Right cardiac atrium (tissue), 5 donors: ENCODE measurements around the gene ZNF215. TPM values are rescaled to one million over a fixed set of nuclear protein-coding genes. Genes with fewer than 3 reads are reported as not detected.
"Not testable (repeated sequence)": the region's sequence is repeated elsewhere in the genome, so short reads cannot be mapped to it uniquely, and the experiment has no call there.

ENCODE experiments used
- ATAC-seq, 2 donors: fragments of 200-7000 bp; cut with Tn5 transposase; one replicate each; pipeline versions ENCODE4 v1.8.0 to v1.9.1; 2020; ENCODE audit warnings: moderate library complexity in 2 of 2, mild to moderate bottlenecking in 1 of 2
- DNase-seq, 3 donors: peaks; one replicate each; pipeline ENCODE4 v3.0.0-alpha.2; 2020
- H3K27ac ChIP-seq: one replicate; pipeline ENCODE4 v1.5.1; 2013; ENCODE audit warnings: mild to moderate bottlenecking, low read length, control low read depth, moderate library complexity
- H3K27me3 ChIP-seq: one replicate; pipeline ENCODE4 v1.6.1; 2013; ENCODE audit not compliant: control insufficient read depth, insufficient read depth
- H3K4me1 ChIP-seq: one replicate; pipeline ENCODE4 v1.6.1; 2013; ENCODE audit warnings: low read length; ENCODE audit not compliant: control insufficient read depth, insufficient read depth
- H3K4me3 ChIP-seq: one replicate; pipeline ENCODE4 v1.5.1; 2013; ENCODE audit warnings: low read length, control low read depth
- H3K9me3 ChIP-seq: one replicate; pipeline ENCODE4 v1.6.1; 2013; ENCODE audit warnings: low read length; ENCODE audit not compliant: control insufficient read depth
- WGBS: extraction: QIAGEN DNeasy Blood & Tissue Kit; methylation state at CpG from one replicate; pipeline ENCODE4 v1.1.7; 2013; 5-methylcytosine and 5-hydroxymethylcytosine counted together
- intact Hi-C, 4 donors: fragments of 100-400 bp; cut with DNase I; formaldehyde crosslinking; loops; one replicate each; pipeline versions ENCODE4 v1.11.0 to v1.14.0; 2022 to 2023
- polyA plus RNA-seq: library from polyadenylated mRNA; stranded (reverse); fragments of 200-250 nt; gene quantifications from one replicate; pipeline ENCODE4 v1.2.3, GENCODE V29; 2013
- total RNA-seq, 4 donors: library from RNA; stranded (reverse); fragmentation: NEBNext Ultra II Directional; extraction: Animal tissue kit (Norgen Biotek cat#: 25700); gene quantifications; one replicate each; pipeline ENCODE4 v1.2.1, GENCODE V29; 2021
- donor health status: healthy with polysubstance abuse.
- donor health status: DM: no; HTN: yes; CAD: no.
- donor health status: DM: no; HTN: no; CAD: no.
- donor health status: DM: no; HTN: yes; CAD: no; lungs with severe emphysema.
- donor health status: DM: yes; HTN: yes; CAD: no.

Gene ZNF215
- total and polyA plus RNA-seq, 5 donors: 0.14 to 1.0 (median 0.64) TPM

GRCh38 chr11:6941970-6942369 lies 15.7 kb downstream of the ZNF215 start:
- Histone ChIP-seq H3K4me1 (no peaks in the 10 kb centered on the region), H3K9me3 (no peaks in the 10 kb centered on the region), H3K4me3 (no peak overlapping the region), H3K27me3 (no peaks in the 10 kb centered on the region), H3K27ac (no peak overlapping the region)
- DNase-seq (no peak), ATAC-seq (no peak)
- intact Hi-C loops: no loop called here

GRCh38 chr11:6943131-6943530 lies 16.9 kb downstream of the ZNF215 start:
- H3K27ac ChIP-seq: no peak overlapping the region
- no peaks in the 10 kb centered on the region for H3K9me3 ChIP-seq
- WGBS: 88% methylated on average over 3 of the region's 3 CpGs
- intact Hi-C loops: no loop called here
- DNase-seq: no peak
- H3K27me3 ChIP-seq: no peaks in the 10 kb centered on the region
- no peak overlapping the region for H3K4me3 ChIP-seq
- ATAC-seq: no peak
- no peaks in the 10 kb centered on the region for H3K4me1 ChIP-seq

- H3K27me3 ChIP-seq, intact Hi-C loops, H3K9me3 ChIP-seq, ATAC-seq, DNase-seq, H3K4me1 ChIP-seq, H3K27ac ChIP-seq, H3K4me3 ChIP-seq: not testable (repeated sequence)
- WGBS: 91% methylated on average over 10 of the region's 10 CpGs
Measured at GRCh38 chr11:6954248-6954647, 28.0 kb downstream of the ZNF215 start.

- H3K9me3 ChIP-seq: no peaks in the 10 kb centered on the region
- no peaks in the 10 kb centered on the region for H3K27me3 ChIP-seq
- no peak for ATAC-seq
- H3K4me1 ChIP-seq: no peaks in the 10 kb centered on the region
- no peak overlapping the region for H3K4me3 ChIP-seq
- intact Hi-C loops: no loop called here
- no peak for DNase-seq
- no peak overlapping the region for H3K27ac ChIP-seq
Measured at GRCh38 chr11:6962141-6962540, 35.9 kb downstream of the ZNF215 start.

GRCh38 chr11:6962673-6963072 lies 36.4 kb downstream of the ZNF215 start:
- 89% methylated on average over 1 of the region's 1 CpG for WGBS
- no peaks in the 10 kb centered on the region for H3K9me3 ChIP-seq
- no peaks in the 10 kb centered on the region for H3K27me3 ChIP-seq
- intact Hi-C loops: no loop called here
- no peak overlapping the region for H3K4me3 ChIP-seq
- ATAC-seq (no peak), DNase-seq (no peak)
- H3K4me1 ChIP-seq: no peaks in the 10 kb centered on the region
- H3K27ac ChIP-seq: no peak overlapping the region

- no peak for DNase-seq
- Histone ChIP-seq H3K27me3 (no peaks in the 10 kb centered on the region), H3K27ac (no peak overlapping the region), H3K9me3 (no peaks in the 10 kb centered on the region), H3K4me1 (no peaks in the 10 kb centered on the region), H3K4me3 (no peak overlapping the region)
- WGBS: 98% methylated on average over 1 of the region's 1 CpG
- intact Hi-C loops: no loop called here
- ATAC-seq: no peak
Measured at GRCh38 chr11:6968816-6969215, 42.6 kb downstream of the ZNF215 start.

- H3K27ac ChIP-seq, ATAC-seq, H3K9me3 ChIP-seq, H3K27me3 ChIP-seq, DNase-seq, H3K4me1 ChIP-seq, H3K4me3 ChIP-seq, intact Hi-C loops: not testable (repeated sequence)
- 69% methylated on average over 4 of the region's 4 CpGs for WGBS
Measured at GRCh38 chr11:6969854-6970253, 43.6 kb downstream of the ZNF215 start.

GRCh38 chr11:6979365-6979764 lies 53.1 kb downstream of the ZNF215 start:
- Histone ChIP-seq H3K27me3 (no peaks in the 10 kb centered on the region), H3K4me3 (no peak overlapping the region), H3K27ac (no peak overlapping the region), H3K9me3 (no peaks in the 10 kb centered on the region), H3K4me1 (no peaks in the 10 kb centered on the region)
- WGBS: 71% methylated on average over 2 of the region's 2 CpGs
- intact Hi-C loops: no loop called here
- ATAC-seq (no peak), DNase-seq (no peak)

- ATAC-seq (no peak), DNase-seq (no peak)
- H3K9me3 ChIP-seq: no peaks in the 10 kb centered on the region
- H3K27me3 ChIP-seq: no peaks in the 10 kb centered on the region
- H3K4me3 ChIP-seq: no peak overlapping the region
- H3K27ac ChIP-seq: no peak overlapping the region
- intact Hi-C loops: no loop called here
- H3K4me1 ChIP-seq: no peaks in the 10 kb centered on the region
- 68% methylated on average over 1 of the region's 1 CpG for WGBS
Measured at GRCh38 chr11:6986487-6986886, 60.3 kb downstream of the ZNF215 start.

- H3K4me1 ChIP-seq: no peaks in the 10 kb centered on the region
- DNase-seq (no peak), ATAC-seq (no peak)
- H3K4me3 ChIP-seq: no peak overlapping the region
- H3K27ac ChIP-seq: no peak overlapping the region
- H3K9me3 ChIP-seq: no peaks in the 10 kb centered on the region
- H3K27me3 ChIP-seq: no peaks in the 10 kb centered on the region
- intact Hi-C loops: no loop called here
Measured at GRCh38 chr11:6988506-6988905, 62.3 kb downstream of the ZNF215 start.

GRCh38 chr11:6991227-6991626 lies 65.0 kb downstream of the ZNF215 start:
- DNase-seq (peak in 1 of 3 donors; percentile 8), ATAC-seq (no peak)
- no peaks in the 10 kb centered on the region for H3K4me1 ChIP-seq
- H3K27me3 ChIP-seq: no peaks in the 10 kb centered on the region
- H3K27ac ChIP-seq: no peak overlapping the region
- H3K9me3 ChIP-seq: no peaks in the 10 kb centered on the region
- intact Hi-C loops: no loop called here
- 68% methylated on average over 6 of the region's 6 CpGs for WGBS
- no peak overlapping the region for H3K4me3 ChIP-seq

- no peak overlapping the region for H3K27ac ChIP-seq
- ATAC-seq: no peak
- H3K4me3 ChIP-seq: no peak overlapping the region
- no peak for DNase-seq
- no peaks in the 10 kb centered on the region for H3K4me1 ChIP-seq
- intact Hi-C loops: no loop called here
- WGBS: 73% methylated on average over 2 of the region's 2 CpGs
- no peaks in the 10 kb centered on the region for H3K27me3 ChIP-seq
- H3K9me3 ChIP-seq: no peaks in the 10 kb centered on the region
Measured at GRCh38 chr11:6992026-6992425, 65.8 kb downstream of the ZNF215 start.
